Smooth muscle cell (in vitro differentiated cells): ENCODE measurements around the gene ZSCAN20. TPM values are rescaled to one million over a fixed set of nuclear protein-coding genes. Genes with fewer than 3 reads are reported as not detected.

Experiments
- DNase-seq: peaks from one replicate; lab custom pipeline; 2025; ENCODE audit not compliant: unreplicated experiment; lab: John Stamatoyannopoulos, UW
- H2AFZ ChIP-seq: fragments of 200-600 bp; sonication (generic); 2 replicates; pipeline ENCODE4 v1.6.0; 2016; ENCODE audit warnings: antibody characterized with exemption, low read depth, mild to moderate bottlenecking
- H3F3A ChIP-seq: fragments of 200-600 bp; sonication (generic); 2 replicates; pipeline ENCODE4 v1.6.0; 2017; ENCODE audit warnings: antibody characterized with exemption, low read depth
- H3K27ac ChIP-seq: fragments of 200-600 bp; sonication (generic); 2 replicates; pipeline ENCODE4 v1.5.1; 2016; ENCODE audit warnings: low read depth, mild to moderate bottlenecking
- H3K27me3 ChIP-seq: fragments of 200-600 bp; sonication (generic); 2 replicates; pipeline ENCODE4 v1.6.1; 2016; ENCODE audit warnings: low read depth, mild to moderate bottlenecking
- H3K36me3 ChIP-seq: fragments of 200-600 bp; sonication (generic); 2 replicates; pipeline ENCODE4 v1.5.1; 2016; ENCODE audit warnings: low read depth
- H3K4me1 ChIP-seq: fragments of 200-600 bp; sonication (generic); 2 replicates; pipeline ENCODE4 v1.5.1; 2016; ENCODE audit warnings: low read depth
- H3K4me2 ChIP-seq: fragments of 200-600 bp; sonication (generic); 2 replicates; pipeline ENCODE4 v1.6.0; 2016; ENCODE audit warnings: mild to moderate bottlenecking
- H3K4me3 ChIP-seq: fragments of 200-600 bp; sonication (generic); 2 replicates; pipeline ENCODE4 v1.5.1; 2016; ENCODE audit warnings: mild to moderate bottlenecking
- H3K79me2 ChIP-seq: fragments of 200-600 bp; sonication (generic); 2 replicates; pipeline ENCODE4 v1.6.0; 2016; ENCODE audit warnings: low read depth, mild to moderate bottlenecking
- H3K9ac ChIP-seq: fragments of 200-600 bp; sonication (generic); 2 replicates; pipeline ENCODE4 v1.6.0; 2016; ENCODE audit warnings: low read depth
- H3K9me3 ChIP-seq: fragments of 200-600 bp; sonication (generic); replicated peaks from 2 replicates; pipeline ENCODE4 v1.5.1; 2016; ENCODE audit warnings: low read depth
- H4K20me1 ChIP-seq: fragments of 200-600 bp; sonication (generic); 2 replicates; pipeline ENCODE4 v1.6.0; 2016; ENCODE audit warnings: low read depth
- CTCF ChIP-seq: fragments of 200-600 bp; sonication (generic); IDR thresholded peaks from 2 replicates; pipeline ENCODE4 v1.5.1; 2017; ENCODE audit warnings: borderline replicate concordance, mild to moderate bottlenecking, antibody characterized with exemption; ENCODE audit not compliant: insufficient read depth, poor library complexity, severe bottlenecking
- WGBS: methylation state at CpG from one replicate; pipeline ENCODE4 v1.1.7; 2016; ENCODE audit warnings: low lambda C conversion rate; 5-methylcytosine and 5-hydroxymethylcytosine counted together
- polyA plus RNA-seq: library from polyadenylated mRNA; unstranded; fragments of >200 nt; fragmentation: Nextera tagmentation; extraction: Ambion mirVana; gene quantifications from 2 replicates; pipeline ENCODE4 v1.2.1, GENCODE V29; 2016
- total RNA-seq: library from RNA; depleted of rRNA; stranded (reverse); fragments of >200 nt; gene quantifications from 2 replicates; pipeline ENCODE4 v1.2.3, GENCODE V29; 2014

The ZSCAN20 gene
- total RNA-seq (3.8 and 9.0 TPM in 2 replicates), polyA plus RNA-seq (0.84 and 2.3 TPM in 2 replicates)

DNA sequence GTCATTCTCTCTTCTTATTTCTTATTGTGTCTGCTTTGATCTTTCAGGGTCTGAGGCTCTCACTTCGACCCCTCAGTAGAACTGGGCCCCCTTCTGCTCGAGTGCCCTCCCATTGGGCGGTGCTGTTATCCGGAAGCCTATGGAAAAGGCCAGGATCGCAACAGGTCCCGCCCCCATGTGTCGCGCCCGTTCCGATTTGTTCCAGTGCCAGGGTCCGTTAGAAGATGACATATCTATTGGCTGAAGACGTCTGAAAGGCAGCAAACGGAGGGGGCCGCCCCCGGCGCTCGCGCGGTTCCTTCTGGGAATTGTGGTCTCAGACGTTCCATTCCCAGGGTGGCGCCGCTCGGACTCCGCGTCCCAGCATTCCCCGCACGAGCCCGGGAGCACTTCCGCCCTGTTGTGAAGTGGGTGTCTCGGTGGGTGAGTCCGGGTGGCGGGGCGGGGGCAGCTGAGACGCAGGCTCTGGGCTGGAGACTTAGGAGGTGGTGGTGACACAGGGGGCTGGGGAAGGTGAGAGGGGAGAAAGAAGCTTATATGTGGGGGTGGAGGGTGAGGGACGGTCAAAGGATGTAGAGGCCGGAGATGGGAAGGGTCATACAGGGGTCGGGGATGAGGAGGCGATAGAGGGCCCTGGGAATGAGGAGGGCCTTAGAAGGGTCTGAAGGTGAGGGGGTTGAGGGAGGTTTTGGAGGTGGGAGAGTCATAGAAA lies at the start of gene ZSCAN20:
TSS of gene ZSCAN20 (plus strand) at position 377 of the 712 bp plus-strand sequence. CDS start 6,644 bp downstream, outside the sequence.
- peak within 1 kb of the TSS; percentile 89 for H3K4me2 ChIP-seq
- H3K36me3 ChIP-seq = no peaks in the 10 kb centered on the region
- H3K27me3 ChIP-seq = no peaks in the 10 kb centered on the region
- no peaks in the 10 kb centered on the region for H3F3A ChIP-seq
- H3K27ac ChIP-seq = no peak within 1 kb of the TSS
- peaks cover 13% of the 10 kb centered on the region for H3K79me2 ChIP-seq
- 4% methylated on average over 36 of the region's 38 CpGs for WGBS
- H2AFZ ChIP-seq = peak within 1 kb of the TSS; percentile 84
- H3K4me3 ChIP-seq = peak within 1 kb of the TSS; percentile 69
- H3K9me3 ChIP-seq = no peaks in the 10 kb centered on the region
- peaks cover 6% of the 10 kb centered on the region for H3K4me1 ChIP-seq
- TF ChIP-seq CTCF = no peak
- H3K9ac ChIP-seq = peak within 1 kb of the TSS; percentile 55
- H4K20me1 ChIP-seq = no peaks in the 10 kb centered on the region
- peak; percentile 87 for DNase-seq

DNA sequence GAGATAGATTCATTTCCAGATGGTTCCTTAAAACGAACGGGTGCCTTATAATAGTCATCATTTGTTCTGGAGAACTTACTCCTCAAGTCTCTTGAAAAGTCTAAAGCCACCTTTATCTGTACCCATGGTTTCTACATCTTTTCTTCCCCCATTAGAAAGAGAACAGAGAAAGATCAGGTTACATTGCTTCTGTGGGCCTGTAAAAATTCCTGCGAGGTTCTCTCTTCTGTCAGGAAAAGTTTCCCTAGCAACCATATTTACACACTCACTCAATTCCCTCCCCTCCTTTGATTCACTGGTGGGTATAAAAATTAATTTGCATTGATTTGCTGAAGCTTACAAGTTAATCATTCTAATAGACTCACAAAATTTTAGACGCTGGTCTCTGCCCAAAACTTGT lies 48.2 kb upstream of the ZSCAN20 start:
- Histone ChIP-seq H2AFZ (no peak overlapping the region), H3K36me3 (no peaks in the 10 kb centered on the region), H3K4me1 (peaks cover 18% of the 10 kb centered on the region), H3K9me3 (no peaks in the 10 kb centered on the region), H3K79me2 (peaks cover 30% of the 10 kb centered on the region), H3K4me2 (peak overlapping the region; percentile 61), H3K4me3 (no peak overlapping the region), H3K27me3 (no peaks in the 10 kb centered on the region), H3F3A (peaks cover 4% of the 10 kb centered on the region), H3K27ac (peak overlapping the region; percentile 89), H3K9ac (peak overlapping the region; percentile 64), H4K20me1 (no peaks in the 10 kb centered on the region)
- no peak for TF ChIP-seq CTCF
- WGBS = 42% methylated on average over 4 of the region's 4 CpGs
- no peak for DNase-seq

GRCh38 chr1:33424610-33425009 lies 47.8 kb upstream of the ZSCAN20 start:
- peak overlapping the region; percentile 89 for H3K27ac ChIP-seq
- H3K27me3 ChIP-seq = no peaks in the 10 kb centered on the region
- 44% methylated on average over 2 of the region's 2 CpGs for WGBS
- DNase-seq = no peak
- H2AFZ ChIP-seq = no peak overlapping the region
- peaks cover 22% of the 10 kb centered on the region for H3K4me1 ChIP-seq
- no peak overlapping the region for H3K4me3 ChIP-seq
- no peak for TF ChIP-seq CTCF
- peak overlapping the region; percentile 64 for H3K9ac ChIP-seq
- H3K4me2 ChIP-seq = peak overlapping the region; percentile 61
- H3F3A ChIP-seq = peaks cover 4% of the 10 kb centered on the region
- H3K36me3 ChIP-seq = no peaks in the 10 kb centered on the region
- peaks cover 30% of the 10 kb centered on the region for H3K79me2 ChIP-seq
- no peaks in the 10 kb centered on the region for H3K9me3 ChIP-seq
- H4K20me1 ChIP-seq = no peaks in the 10 kb centered on the region

- no peak for DNase-seq
- WGBS = 100% methylated on average over 2 of the region's 2 CpGs
- TF ChIP-seq CTCF = no peak
- Histone ChIP-seq H3K4me2 (no peak overlapping the region), H3K9ac (no peak overlapping the region), H3K27me3 (no peaks in the 10 kb centered on the region), H3K79me2 (peaks cover 22% of the 10 kb centered on the region), H3K27ac (no peak overlapping the region), H3F3A (peaks cover 4% of the 10 kb centered on the region), H2AFZ (no peak overlapping the region), H3K4me1 (peaks cover 29% of the 10 kb centered on the region), H3K36me3 (no peaks in the 10 kb centered on the region), H3K9me3 (no peaks in the 10 kb centered on the region), H4K20me1 (no peaks in the 10 kb centered on the region), H3K4me3 (no peak overlapping the region)
Observed at GRCh38 chr1:33425900-33426299, 46.5 kb upstream of the ZSCAN20 start.
